ENCODE data around the gene TMEM147.
A peak's percentile ranks its signal among the peaks of the same experiment; 100 is the strongest.

The TMEM147 gene

GRCh38 chr19:35549174-35549788, 3.9 kb downstream of the TMEM147 start:
- peak; percentile 78 for DNase-seq

- DNase-seq = no peak
These were observed 4.6 kb downstream of the TMEM147 start for GRCh38 chr19:35549879-35550523.

GRCh38 chr19:35551091-35551810, 5.8 kb downstream of the TMEM147 start:
- no peak for DNase-seq

GRCh38 chr19:35552534-35553384, 7.3 kb downstream of the TMEM147 start:
- no peak for DNase-seq

GRCh38 chr19:35553385-35554000, 8.1 kb downstream of the TMEM147 start:
- no peak for DNase-seq

GRCh38 chr19:35554076-35554475, 8.7 kb downstream of the TMEM147 start:
- DNase-seq = no peak

- DNase-seq = no peak
These were observed 10.0 kb downstream of the TMEM147 start for GRCh38 chr19:35555301-35556005.

GRCh38 chr19:35556025-35556590, 10.7 kb downstream of the TMEM147 start:
- no peak for DNase-seq

GRCh38 chr19:35556846-35557538, 11.6 kb downstream of the TMEM147 start:
- DNase-seq = no peak

- peak; percentile 69 for DNase-seq
These were observed 12.3 kb downstream of the TMEM147 start for GRCh38 chr19:35557539-35558399.

GRCh38 chr19:35558400-35559280, 13.2 kb downstream of the TMEM147 start:
- no peak for DNase-seq

GRCh38 chr19:35559281-35559659, 13.8 kb downstream of the TMEM147 start:
- no peak for DNase-seq

GRCh38 chr19:35559781-35560180, 14.4 kb downstream of the TMEM147 start:
- no peak for DNase-seq

GRCh38 chr19:35560271-35560670, 14.8 kb downstream of the TMEM147 start:
- DNase-seq = no peak

GRCh38 chr19:35560677-35561076, 15.3 kb downstream of the TMEM147 start:
- DNase-seq = no peak

- no peak for DNase-seq
These were observed 16.0 kb downstream of the TMEM147 start for GRCh38 chr19:35561436-35561835.

GRCh38 chr19:35562336-35562735, 16.9 kb downstream of the TMEM147 start:
- no peak for DNase-seq

GRCh38 chr19:35562776-35563175, 17.4 kb downstream of the TMEM147 start:
- DNase-seq = no peak

- no peak for DNase-seq
These were observed 17.9 kb downstream of the TMEM147 start, which contains the start of gene ATP4A for GRCh38 chr19:35563207-35563829. Gene ATP4A (minus strand): TSS chr19:35563658. CDS start chr19:35563629, 29 bp downstream.

Data from NCI-H1436 (cell line).